Testis (tissue), 3 donors: ENCODE measurements around the gene CLDN3. TPM values are rescaled to one million over a fixed set of nuclear protein-coding genes. Genes with fewer than 3 reads are reported as not detected.

Source experiments
- DNase-seq: peaks from one replicate; pipeline ENCODE4 v3.0.0-alpha.2; 2019
- H3K27ac ChIP-seq, 2 donors: fragments of 200-600 bp; sonication (generic); one replicate each; pipeline ENCODE4 v1.5.1; 2019
- H3K27me3 ChIP-seq: fragments of 200-600 bp; sonication (generic); one replicate; pipeline ENCODE4 v1.5.1; 2019
- H3K36me3 ChIP-seq: fragments of 200-600 bp; sonication (generic); one replicate; pipeline ENCODE4 v1.5.1; 2017; ENCODE audit warnings: low read depth; ENCODE audit errors: missing control alignments
- H3K4me1 ChIP-seq: fragments of 200-600 bp; sonication (generic); one replicate; pipeline ENCODE4 v1.5.1; 2019
- H3K4me3 ChIP-seq, 2 donors: fragments of 200-600 bp; sonication (generic); one replicate each; pipeline ENCODE4 v1.5.1; 2017 to 2019
- H3K9me3 ChIP-seq: fragments of 200-600 bp; sonication (generic); one replicate; pipeline ENCODE4 v1.5.1; 2017
- CTCF ChIP-seq, 3 experiments: fragments of 450-650 bp in 2 of 3; fragments of 200-600 bp in 1 of 3; sonication (generic) in 1 of 3; IDR thresholded peaks; one replicate each; pipeline ENCODE4 v1.5.1; 2016 to 2019; ENCODE audit warnings: antibody characterized with exemption in 3 of 3, mild to moderate bottlenecking in 2 of 3, moderate library complexity in 1 of 3
- POLR2A ChIP-seq: fragments of 450-650 bp; IDR thresholded peaks from one replicate; pipeline ENCODE4 v1.6.1; 2017; ENCODE audit warnings: antibody characterized with exemption, mild to moderate bottlenecking, moderate library complexity
- WGBS, 2 donors: methylation state at CpG; one replicate each; pipeline ENCODE4 v1.1.5; 2018; 5-methylcytosine and 5-hydroxymethylcytosine counted together
- intact Hi-C: fragments of 100-400 bp; cut with DNase I; formaldehyde crosslinking; loops from one replicate; pipeline ENCODE4 v1.15.1; 2023; ENCODE audit warnings: low total_unique reads
- polyA plus RNA-seq: library from polyadenylated mRNA; stranded (reverse); fragments of 350-450 nt; fragmentation: Illumina TruSeq; extraction: RNeasy Lipid Tissue Mini Kit (QIAGEN cat#74804); gene quantifications from one replicate; pipeline ENCODE4 v1.2.3, GENCODE V29; 2014; ENCODE audit warnings: low read depth, low replicate concordance; ENCODE audit not compliant: insufficient read depth
- total RNA-seq, 2 donors: library from RNA; depleted of rRNA; stranded (reverse); fragments of >200 nt; gene quantifications; one replicate each; pipeline ENCODE4 v1.2.3, GENCODE V29; 2016

The CLDN3 gene
- total and polyA plus RNA-seq, 3 donors from 2014 or later: 1.9 to 6.1 (median 5.1) TPM

GRCh38 chr7:73749931-73750776 is 19.9 kb downstream of the CLDN3 start:
- Histone ChIP-seq H3K4me3 (no peak overlapping the region), H3K27me3 (no peaks in the 10 kb centered on the region), H3K9me3 (no peaks in the 10 kb centered on the region), H3K4me1 (no peaks in the 10 kb centered on the region), H3K27ac (no peak overlapping the region), H3K36me3 (no peaks in the 10 kb centered on the region)
- no peak for DNase-seq
- 66 to 73% methylated on average over 16 of the region's 16 CpGs for WGBS, 2 donors
- TF ChIP-seq CTCF (IDR thresholded peaks at IDR 0.05) (no peak), POLR2A (no peak)
- intact Hi-C loops: loop anchor here (10.0 kb wide), 1 partner anchor 75 kb away; no protein-coding TSS in a partner anchor

GRCh38 chr7:73746378-73746777 is 23.7 kb downstream of the CLDN3 start:
- no peaks in the 10 kb centered on the region for H3K9me3 ChIP-seq
- intact Hi-C loops: no loop called here
- 78 to 83% methylated on average over 4 of the region's 4 CpGs for WGBS, 2 donors
- no peak for DNase-seq
- H3K4me1 ChIP-seq: no peaks in the 10 kb centered on the region
- no peaks in the 10 kb centered on the region for H3K27me3 ChIP-seq
- TF ChIP-seq CTCF (IDR thresholded peaks at IDR 0.05) (no peak), POLR2A (no peak)
- H3K36me3 ChIP-seq: no peaks in the 10 kb centered on the region
- no peak overlapping the region for H3K27ac ChIP-seq
- H3K4me3 ChIP-seq: no peak overlapping the region

DNA sequence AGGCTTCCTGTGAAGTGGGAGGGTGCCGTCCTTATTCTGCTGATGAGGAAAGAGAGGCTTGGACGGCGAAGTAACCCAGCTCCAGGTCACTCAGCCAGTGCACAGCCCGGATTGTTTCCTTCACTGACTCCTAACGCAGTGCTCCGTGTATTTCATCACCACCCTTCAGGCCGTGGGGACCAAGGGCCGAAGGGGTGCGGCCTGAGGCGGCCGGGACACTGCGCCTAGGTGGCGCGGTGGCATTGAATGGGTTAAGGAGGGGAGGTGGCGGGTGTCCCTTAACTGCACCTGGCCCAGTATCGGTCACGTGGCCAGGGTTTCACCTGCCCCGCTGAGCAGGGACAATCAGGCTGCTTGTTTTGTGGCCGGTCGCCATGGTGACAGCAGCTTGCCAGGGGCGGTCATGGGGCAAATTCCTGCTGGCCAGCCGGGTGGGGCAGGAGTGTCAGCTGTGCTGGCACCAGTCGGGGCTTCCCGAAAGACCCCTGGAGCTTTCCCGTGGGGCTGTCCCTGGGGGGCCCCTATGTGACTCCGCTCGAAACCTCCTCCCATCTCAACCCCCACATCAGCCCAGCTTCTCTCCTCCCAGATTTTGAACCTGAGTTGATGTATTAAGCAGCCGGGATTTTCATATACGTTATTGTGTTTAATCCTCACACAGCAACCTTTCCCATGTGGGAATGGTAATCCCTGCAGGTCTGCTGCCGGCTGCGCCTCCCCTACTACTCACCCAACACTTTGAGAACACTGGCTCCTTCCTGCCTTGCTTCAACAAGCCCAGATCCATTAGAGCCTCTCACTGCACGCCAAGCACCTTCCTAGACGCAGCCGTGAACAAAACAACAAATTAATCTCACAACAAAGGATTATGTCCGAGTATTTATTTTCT is 27.1 kb downstream of the CLDN3 start:
- Histone ChIP-seq H3K4me1 (peaks cover 2% of the 10 kb centered on the region), H3K27me3 (no peaks in the 10 kb centered on the region), H3K27ac (no peak overlapping the region), H3K9me3 (no peaks in the 10 kb centered on the region), H3K36me3 (no peaks in the 10 kb centered on the region), H3K4me3 (no peak overlapping the region)
- 58 to 61% methylated on average over 30 to 34 of the region's 35 CpGs for WGBS, 2 donors
- intact Hi-C loops: no loop called here
- no peak for DNase-seq
- TF ChIP-seq CTCF (IDR thresholded peaks at IDR 0.05) (no peak), POLR2A (no peak)

DNA sequence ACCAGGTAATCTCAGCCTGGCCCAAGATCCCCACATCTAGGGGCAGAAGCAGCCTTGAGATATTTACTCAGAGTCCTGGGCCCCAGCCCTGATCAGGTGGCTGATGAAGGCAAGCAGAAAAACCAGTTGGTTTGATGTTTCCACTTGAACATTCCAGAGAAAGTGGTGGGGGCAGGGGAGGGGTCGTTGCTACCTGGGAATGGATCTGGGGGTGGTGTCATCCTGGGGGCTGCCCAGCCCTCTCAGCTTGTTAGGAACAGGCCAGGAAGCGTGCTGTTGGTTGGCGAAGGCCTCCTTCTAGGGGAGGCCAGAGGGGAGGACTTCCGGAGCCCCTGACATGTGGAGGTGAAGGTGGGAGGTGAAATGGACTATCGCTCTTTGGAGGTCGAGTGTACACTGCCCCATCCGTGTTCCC is 27.7 kb downstream of the CLDN3 start:
- DNase-seq: no peak
- no peak overlapping the region for H3K27ac ChIP-seq

More for the DNA sequence above, 27.7 kb downstream of the CLDN3 start:
- peaks cover 9% of the 10 kb centered on the region for H3K4me1 ChIP-seq
- intact Hi-C loops: no loop called here
- H3K36me3 ChIP-seq: no peaks in the 10 kb centered on the region
- H3K4me3 ChIP-seq: no peak overlapping the region
- no peaks in the 10 kb centered on the region for H3K9me3 ChIP-seq
- TF ChIP-seq POLR2A (no peak), CTCF (IDR thresholded peaks at IDR 0.05) (no peak)
- no peaks in the 10 kb centered on the region for H3K27me3 ChIP-seq
- 74 to 82% methylated on average over 6 to 7 of the region's 7 CpGs for WGBS, 2 donors
